Erythroblast (primary cell): ENCODE data around the gene PRR35.

ENCODE experiments used
- GATA1 ChIP-seq: IDR thresholded peaks from 2 replicates; pipeline ENCODE4 v1.6.1; 2011; ENCODE audit warnings: low read depth, mild to moderate bottlenecking, control low read depth, low read length, moderate library complexity
- POLR2A ChIP-seq: IDR thresholded peaks from 2 replicates; pipeline ENCODE4 v1.6.1; 2011; ENCODE audit warnings: mild to moderate bottlenecking, low read length

GRCh38 chr16:554640-555365, 5.4 kb upstream of the PRR35 start:
- TF ChIP-seq POLR2A: no peak
- TF ChIP-seq GATA1: no peak
